ENCODE results near the gene PABPC1L.
A peak's percentile ranks its signal among the peaks of the same experiment; 100 is the strongest.
"Not testable (repeated sequence)": the region's sequence is repeated elsewhere in the genome, so short reads cannot be mapped to it uniquely, and the experiment has no call there.

Gene PABPC1L

DNA sequence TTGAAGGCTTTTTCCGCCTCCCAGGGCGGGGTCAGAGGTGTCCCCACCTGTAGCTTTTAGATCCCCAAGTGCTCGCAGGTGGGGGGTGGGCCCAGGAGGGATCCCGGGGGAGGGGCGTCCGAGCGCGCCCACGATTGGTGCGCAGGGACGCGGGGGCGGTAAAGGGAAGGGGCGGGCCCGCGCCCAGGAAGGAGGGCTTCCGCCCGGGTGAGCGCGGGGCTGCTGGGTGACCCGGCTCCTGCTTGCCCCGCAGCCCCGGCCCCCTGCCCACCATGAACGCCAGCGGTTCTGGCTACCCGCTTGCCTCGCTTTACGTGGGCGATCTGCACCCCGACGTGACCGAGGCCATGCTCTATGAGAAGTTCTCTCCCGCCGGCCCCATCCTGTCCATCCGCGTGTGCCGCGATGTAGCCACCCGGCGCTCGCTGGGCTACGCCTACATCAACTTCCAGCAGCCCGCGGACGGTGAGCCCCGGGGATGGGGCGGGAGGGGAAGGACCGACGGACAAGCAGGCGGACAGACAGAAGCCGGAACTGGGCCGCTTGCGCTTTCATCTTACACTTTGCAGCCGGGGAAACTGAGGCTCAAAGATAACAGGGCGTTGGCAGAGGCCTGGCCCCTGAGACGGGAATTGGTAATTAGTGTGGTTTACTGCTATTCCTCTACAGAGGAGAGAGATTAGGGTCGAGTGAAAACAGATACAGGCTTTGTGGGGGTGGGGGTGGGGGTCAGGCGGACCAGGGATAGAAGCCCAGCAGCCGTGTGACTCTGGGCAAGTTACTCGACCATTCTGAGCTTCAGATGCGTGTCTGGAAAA, at the start of gene PABPC1L:
TSS of gene PABPC1L (plus strand) at position 189 of the 818 bp plus-strand sequence. CDS start at position 273, 84 bp downstream.
- DNase-seq: peak; percentile 89

DNA sequence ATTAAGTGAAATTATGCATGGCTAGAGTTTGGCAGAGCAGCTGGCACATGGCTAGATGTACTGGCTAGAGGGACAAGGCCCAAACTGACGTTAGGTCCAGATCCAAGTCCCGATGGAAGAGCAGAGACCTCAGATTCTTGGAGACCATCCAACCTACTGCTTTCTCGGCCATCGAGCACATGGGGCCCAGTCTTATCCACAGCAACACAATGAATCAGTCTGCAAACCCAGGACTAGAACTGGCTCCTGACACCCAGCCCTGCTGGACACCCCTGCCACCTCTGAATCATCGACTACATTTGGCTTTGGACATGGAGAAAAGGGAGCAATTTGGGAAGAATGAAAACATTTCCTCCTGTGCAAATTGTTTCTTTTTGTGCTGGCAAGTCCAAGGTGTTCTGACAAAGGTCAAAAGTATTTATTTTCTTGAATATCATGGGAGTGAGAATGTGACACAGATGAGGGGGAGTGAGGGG, 48.3 kb upstream of the PABPC1L start:
- DNase-seq: no peak

DNA sequence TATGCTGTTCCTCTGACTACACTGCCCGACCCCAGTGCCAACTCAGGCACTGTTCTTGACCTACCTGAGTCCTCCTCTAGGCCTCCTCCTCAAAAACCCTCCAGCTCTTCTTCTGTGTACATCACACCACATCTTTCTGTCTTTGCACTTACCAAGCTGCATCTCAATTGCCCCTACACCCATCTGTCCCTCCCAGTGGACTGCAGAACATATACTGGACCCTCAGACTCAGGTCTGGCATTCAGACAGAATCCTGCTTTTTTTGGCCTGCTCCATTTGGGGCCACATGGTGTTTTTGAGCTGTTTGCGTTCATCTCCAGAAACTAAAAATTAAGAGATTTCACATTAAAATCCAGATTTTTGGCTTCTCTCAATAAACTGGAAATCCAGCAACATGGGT, 47.6 kb upstream of the PABPC1L start:
- DNase-seq: no peak

DNA sequence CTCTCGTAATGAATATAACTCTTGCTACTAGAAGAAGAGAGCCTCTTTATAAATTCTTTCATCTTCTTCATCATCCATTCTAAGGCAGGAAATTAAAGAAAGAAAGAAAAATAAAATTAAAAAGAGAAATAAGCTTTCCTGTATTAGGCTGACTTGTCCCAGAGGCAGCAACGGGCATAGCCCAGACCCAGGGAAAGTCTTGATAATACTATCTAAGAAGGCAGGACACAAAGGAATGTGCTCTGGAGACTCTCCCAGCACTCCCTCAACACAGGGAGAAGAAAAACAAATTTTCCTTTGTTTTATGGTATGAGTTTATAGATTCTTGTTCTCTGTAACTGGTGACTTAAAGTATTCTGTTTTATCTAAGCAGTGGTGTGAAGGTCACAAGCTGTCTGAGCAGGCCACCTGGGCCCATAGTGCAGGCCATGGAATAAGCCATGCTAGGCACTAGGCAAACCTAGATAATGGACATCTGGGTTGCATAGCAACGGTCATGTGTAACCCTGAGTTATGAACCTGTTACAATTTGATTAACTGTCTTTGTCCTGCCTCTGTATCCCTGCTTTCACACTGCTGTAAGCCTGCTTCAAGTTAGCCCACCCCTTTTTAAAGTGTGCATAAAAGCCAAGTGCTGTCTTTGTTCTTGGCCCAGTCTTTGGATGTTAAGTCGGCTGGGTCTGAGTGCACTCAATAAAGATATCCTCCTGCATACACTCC, 46.3 kb upstream of the PABPC1L start:
- DNase-seq: not testable (repeated sequence)

DNA sequence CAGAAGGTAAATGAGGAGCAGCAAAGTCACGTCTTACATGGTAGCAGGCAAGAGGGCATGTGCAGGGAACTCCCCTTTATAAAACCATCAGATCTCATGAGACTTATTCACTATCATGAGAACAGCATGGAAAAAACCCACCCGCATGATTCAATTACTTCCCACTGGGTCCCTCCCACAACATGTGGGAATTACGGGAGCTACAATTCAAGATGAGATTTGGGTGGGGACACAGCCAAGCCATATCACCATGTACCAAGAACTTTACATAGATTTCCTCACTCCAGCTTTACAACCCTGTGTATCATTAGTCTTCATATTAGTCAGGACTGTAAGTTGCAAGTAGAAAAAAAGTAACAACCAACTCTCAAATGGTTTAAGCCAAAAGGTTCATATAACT, 45.4 kb upstream of the PABPC1L start:
- not testable (repeated sequence) for DNase-seq

DNA sequence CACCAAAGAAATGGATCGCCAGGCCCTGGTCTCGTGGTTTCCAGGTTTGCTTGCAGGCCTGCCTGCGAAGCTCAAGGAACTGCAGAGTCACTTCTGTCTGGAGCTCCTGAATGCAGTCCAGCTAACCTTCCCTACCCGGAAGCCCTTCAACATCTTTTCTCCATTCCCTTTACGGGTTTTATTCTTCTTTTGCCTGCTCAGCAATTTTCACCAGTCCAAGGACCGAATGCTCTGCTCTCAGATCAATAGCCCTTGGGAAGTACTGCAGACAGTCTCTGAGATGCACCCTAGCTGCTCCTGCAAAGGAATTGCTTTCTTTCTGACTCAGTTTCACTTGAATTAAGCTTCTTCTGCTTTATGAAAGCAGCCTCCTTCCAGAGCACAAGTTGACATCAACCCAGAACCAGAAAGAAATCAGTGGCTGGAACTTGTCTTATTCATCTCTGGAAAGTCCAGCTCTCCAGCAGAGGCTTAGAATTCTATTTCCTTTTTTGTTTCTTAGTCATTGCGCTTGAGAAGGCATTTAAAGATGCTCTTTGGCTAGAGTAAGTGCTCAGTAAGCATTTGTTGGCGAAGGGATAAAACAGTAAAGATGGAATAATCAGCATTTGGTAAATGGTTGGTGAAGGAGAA, 43.0 kb upstream of the PABPC1L start:
- DNase-seq: no peak

DNA sequence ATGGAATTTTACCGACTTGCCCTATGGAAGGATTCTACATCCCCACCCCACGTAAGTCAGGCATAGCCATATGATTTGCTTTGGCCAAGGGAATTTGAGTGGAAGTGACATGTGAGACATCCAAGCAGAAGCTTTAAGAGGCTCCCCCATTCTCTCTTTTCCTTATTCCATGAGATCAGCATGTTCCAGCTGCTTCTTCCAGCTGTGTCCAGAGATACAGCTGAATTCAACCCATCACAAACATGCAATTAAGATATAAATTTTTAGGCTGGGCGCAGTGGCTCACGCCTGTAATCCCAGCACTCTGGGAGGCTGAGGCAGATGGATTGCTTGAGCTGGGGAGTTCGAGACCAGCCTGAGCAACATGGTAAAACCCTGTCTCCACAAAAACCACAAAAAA, 40.4 kb upstream of the PABPC1L start:
- no peak for DNase-seq

DNA sequence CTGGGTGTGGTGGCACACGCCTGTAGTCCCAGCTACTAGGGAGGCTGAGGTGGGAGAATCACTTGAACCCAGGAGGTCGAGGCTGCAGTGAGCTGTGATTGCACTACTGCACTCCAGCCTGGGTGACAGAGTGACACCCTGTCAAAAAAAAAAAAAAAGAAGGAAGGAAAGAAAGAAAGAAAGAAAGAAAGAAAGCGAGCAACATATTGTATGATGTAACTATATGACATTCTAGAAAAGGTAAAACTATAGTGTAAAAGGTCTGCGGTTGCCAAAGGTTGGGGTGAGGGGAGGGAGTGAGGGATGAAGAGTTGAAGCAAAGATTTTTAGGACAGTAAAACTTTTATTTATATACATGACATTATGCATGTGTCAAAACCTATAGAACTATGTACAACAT, 27.5 kb upstream of the PABPC1L start:
- not testable (repeated sequence) for DNase-seq

DNA sequence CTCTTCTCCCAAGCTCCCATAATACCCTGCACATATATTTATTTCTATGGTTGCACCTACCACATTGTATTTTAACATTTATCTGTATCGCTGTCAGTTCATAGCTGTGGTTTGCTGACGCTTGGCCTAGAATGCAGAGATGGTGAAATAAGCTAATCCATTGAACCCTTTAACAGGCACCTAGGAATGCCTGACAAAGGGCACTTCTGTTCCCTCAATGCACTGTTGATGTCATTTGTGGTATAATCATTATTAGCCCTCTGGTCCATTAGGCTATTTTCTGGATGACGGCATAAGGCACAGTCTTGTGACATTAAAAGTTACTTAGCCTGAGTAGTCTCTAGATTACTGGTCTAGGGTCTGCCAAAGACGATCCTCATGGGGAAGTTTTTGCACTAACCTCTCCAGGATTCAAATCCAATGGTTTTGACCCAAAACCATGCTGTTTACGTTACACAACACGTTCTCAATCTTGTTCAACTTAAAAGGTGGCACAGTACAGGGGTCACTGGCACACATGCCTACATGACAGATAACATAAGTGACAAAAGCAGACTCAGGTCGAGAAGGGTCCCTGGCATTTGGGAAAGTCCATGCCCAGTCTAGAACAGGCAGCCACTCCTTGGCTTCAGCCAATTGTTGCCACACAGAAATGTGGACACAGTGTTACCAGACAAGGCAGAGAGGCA, 26.5 kb upstream of the PABPC1L start:
- no peak for DNase-seq

DNA sequence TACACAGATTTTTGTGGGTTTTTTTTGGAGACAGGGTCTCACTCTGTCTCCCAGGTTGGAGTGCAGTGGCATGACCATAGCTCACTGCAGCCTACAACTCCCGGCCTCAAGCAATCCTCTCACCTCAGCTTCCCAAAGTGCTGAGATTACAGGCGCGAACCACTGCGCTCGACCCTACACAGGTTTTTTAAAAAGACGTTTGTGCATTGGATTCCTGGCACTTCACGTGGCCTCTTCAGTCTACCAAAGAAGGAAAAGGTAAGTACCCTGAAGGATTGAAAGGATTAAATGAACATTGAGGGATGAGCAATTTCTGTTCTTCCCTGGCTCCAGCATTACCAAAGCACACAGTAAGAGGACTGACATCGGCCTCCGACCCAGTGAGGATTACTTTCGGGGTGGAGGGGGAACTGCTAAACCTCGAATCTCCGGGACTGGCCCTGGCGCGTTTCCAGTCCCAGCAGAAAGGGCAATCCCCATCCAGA, 24.9 kb upstream of the PABPC1L start:
- no peak for DNase-seq

DNA sequence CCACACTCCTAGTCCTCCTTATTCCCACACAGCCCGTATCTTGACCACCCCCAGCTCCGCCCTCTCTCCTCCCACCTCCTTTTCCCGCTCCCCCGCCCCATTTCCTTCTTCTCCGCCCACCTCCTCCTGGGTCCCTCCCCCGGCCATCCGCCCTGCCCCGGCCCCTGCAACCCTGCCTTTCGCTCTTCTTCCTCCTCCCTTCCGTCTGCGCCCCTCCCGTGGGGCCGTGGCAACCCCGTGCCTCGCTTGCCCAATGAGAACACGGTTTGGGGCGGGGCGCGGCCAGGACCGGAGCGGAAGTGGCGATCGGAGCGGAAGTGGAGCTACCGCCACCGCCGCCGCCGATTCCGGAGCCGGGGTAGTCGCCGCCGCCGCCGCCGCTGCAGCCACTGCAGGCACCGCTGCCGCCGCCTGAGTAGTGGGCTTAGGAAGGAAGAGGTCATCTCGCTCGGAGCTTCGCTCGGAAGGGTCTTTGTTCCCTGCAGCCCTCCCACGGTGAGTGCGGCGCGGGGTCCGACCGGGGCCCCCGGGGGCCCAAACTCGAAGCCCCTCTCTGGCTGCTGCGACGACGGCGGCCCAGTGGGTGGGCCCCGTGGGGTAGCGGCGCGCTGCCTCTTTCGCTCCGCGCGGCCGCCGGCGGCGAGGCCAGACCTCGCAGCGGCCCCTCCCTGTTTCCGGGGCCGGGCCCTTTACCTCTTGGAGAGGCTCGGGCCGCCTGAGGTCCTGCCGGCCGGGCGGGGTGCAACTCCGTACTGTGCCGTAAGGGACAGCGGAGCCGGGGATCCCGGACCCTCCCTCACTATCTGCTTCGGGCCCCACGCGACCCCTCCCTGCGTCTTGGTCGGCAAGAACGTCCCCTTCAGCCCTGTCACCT, 24.2 kb upstream of the PABPC1L start, which contains the start of gene YWHAB:
TSS of gene YWHAB (plus strand) at position 314 of the 874 bp plus-strand sequence. CDS start 15,829 bp downstream, outside the sequence.
- DNase-seq: peak; percentile 99

DNA sequence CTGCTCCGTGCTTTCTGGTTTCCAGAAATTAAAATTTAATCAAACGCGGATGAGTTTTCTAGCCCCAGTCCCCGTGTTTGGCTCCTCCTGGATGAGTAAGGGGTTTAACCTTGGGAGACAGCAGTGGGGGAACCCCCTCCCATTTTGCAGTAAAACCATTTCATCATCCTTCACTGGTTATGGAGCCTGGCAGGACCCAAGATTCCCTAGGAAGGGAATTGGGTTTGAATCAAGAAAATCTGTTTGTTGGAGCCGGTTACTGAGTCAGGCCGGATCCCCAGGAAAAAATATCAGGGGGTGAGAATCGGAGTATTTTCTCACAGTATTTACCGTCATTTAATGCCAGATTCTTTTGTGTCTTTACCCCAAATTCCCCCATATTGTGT, 23.6 kb upstream of the PABPC1L start:
- DNase-seq: no peak

DNA sequence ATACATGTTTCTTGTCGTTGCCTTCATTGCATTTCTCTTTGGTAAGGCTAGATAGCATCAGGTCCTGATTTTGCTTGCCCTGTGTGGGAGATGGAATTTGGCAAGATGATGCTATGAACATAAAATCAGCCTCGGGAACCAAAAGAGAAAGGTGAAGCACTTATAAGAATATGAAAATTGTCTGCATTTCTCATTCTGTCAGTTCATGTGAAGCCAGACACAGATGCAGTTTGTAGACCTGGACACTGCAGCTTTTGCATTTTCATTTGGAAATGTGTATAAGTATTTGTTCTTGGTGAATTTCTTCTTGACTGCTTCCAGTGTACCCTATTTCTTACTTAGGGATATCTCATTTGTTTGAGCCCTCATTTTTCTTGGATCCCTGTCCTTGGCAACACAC, 23.0 kb upstream of the PABPC1L start:
- no peak for DNase-seq

DNA sequence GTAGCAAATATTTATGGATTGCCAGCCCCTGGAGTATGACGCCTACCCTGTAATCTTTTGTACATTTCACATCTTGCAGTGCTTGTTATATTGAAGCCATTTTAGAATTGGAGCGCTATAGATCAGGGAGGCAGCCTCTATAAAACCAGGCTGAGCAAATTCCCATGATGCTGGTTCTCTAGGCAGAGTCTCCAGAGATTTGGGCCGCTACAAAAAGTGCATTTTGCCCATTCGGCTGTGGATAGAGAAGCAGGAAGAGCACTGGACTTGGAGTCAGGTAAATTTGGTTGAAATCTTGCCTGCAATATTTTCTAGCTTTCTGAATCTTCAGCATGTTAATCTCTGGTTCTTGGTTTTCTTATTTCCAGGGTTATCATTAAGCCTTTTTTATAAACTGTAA, 22.4 kb upstream of the PABPC1L start:
- no peak for DNase-seq

DNA sequence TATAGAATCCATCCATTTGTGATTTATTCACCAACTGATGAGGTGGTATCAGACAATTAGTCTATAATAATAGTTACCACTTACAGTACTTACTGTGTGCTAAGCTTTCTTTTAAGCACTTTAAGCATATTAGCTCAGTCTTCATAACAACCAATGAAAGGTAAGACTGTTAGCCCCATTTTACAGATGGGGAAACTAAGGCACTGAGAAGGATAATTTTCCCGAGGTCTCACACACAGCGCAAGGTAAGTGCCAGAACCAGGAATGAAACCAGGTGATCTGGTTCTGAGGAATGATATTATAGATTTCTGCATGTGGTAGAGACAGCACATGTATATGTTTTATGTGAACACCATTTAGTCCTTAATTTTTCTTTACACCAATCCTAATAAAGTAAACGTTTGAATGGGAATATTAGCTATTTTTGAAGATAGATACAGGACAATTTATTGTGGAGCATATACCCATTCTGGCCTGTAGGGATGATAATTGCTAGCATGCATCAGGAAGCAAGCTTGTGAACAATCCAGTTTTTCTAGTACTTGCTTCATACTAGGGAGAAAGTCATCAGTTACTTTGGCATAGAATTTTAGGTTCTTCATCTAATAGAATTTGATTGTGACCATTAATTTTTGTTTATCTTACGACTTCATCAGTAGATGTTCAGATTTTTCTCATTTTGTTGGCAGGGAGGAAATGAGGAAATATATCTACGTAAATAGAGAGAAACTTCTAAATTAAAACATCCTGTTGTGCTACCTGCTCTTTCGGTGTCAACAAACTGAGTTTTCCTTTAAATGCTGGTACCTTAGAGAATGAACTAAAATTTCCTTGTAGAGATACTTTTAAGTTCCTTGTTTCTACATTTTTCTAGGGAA, 21.4 kb upstream of the PABPC1L start:
- DNase-seq: no peak

DNA sequence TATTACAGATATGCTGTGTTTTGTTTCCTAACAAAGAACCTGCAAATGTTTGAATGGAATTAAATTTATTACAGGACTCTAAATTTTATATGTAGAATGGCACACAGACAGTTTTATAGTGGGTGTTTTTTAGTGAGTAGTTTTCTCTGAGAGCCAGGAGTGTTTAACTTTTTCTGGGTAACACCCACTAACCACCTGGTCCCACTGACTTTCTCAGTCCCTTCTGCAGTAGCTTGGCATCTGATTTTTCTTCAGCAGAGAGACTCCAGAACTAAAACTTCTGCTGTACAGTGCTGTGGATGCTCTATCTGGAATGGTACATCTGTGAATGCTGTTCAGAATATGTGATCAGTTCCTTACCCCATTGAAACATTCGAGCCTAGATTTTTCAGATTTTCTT, 18.0 kb upstream of the PABPC1L start:
- DNase-seq: no peak

DNA sequence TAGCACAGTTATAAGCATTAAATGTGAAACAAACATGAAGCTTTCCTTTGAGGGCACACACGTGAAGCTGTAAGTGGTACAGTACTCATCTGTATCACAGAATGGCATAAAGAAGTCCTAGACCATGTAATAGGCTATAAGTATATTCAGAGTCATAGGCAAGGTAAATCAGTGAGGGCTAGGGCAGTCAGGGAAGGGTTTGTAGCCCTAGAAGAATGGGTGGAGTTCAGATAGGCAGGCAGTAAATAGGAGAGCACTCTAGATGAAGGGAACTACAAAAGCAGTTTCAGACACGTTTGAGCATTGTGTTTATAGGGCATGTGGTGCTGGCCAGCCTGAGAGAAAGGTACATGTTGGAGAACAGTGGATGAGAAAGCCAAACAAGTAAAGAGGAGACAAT, 14.9 kb upstream of the PABPC1L start:
- no peak for DNase-seq

DNA sequence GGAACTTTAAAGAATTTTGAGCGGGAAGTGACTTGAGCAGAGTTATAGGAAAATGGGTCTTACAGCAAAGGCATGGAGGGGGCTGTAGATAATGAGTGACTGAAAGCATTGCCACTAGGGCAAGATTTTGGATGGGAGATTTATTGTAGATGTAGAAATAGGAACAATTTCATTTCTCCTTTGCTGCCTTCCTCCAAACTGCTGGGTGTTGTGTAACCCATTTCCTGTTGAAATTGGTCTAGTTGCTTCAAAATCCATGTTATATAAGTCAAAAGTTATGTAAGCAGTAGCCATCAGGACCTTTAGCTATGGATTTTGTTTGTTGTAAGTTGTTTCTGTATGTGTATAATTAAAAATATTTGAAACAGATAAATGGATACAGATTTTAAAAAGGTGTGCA, 13.3 kb upstream of the PABPC1L start:
- no peak for DNase-seq

DNA sequence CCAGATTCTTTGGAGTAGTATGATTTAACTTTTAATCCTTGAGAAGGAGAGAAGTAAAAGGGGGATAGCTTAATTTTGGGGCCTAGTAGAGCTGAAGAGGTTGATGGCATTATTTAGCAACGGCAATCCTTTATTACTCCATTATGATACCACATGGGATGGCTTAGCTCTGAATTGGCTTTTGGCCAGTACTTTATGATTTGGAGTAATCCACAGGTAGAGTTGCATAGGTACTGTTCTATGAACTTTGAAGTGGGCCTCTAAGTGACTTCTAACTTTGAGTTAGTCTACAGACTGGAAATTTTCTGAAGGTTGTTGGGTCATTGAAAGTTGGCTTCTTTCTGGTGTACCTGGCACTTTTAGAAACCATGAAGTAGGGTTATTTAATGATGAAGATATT, 12.7 kb upstream of the PABPC1L start:
- DNase-seq: no peak

DNA sequence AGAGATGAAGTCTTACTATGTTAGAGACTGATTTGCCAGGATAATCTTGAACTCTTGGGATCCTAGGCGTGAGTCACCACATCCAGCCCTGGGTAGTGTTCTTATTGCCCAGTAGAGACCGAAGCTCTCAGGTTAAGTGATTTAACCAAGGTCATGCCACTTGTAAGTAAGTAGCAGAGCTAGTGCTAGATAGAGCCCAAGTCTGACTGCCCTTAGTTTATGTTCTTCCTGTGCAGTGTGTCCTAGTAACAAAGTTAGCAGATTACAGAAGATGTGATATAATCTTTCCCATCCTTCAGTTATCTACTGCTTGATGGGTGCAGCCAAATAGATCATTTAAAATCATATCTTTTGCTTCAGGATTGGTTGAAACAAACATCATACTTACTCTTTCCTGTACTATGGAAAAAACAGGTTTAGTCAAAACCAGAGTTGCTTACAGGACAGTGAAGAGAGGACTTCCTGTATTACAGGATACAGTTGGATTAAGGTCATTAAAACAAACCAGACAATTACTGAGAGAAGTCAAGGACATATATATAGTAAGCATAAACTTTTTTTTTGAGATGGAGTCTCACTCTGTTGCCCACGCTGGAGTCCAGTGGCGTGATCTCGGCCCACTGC, 9.5 kb upstream of the PABPC1L start:
- DNase-seq: no peak

Measured in NCI-H146 (cell line).